Suppressor macrophage treated with lipopolysaccharide for 1 hour (primary cell): ENCODE results near the gene AASDHPPT.

Experiments
- DNase-seq, 3 donors: peaks; one replicate each; pipeline ENCODE4 v3.0.0-alpha.2; 2020 to 2022

The AASDHPPT gene

GRCh38 chr11:106087815-106088435 is 10.5 kb downstream of the AASDHPPT start:
- DNase-seq = peak; percentile 64 to 73 (median 65)

GRCh38 chr11:106088896-106089295 is 11.4 kb downstream of the AASDHPPT start:
- peak in 1 of 3 donors; percentile 14 for DNase-seq

- peak in 1 of 3 donors; percentile 17 for DNase-seq
Observed at GRCh38 chr11:106091480-106092123, 14.1 kb downstream of the AASDHPPT start.

- peak in 1 of 3 donors; percentile 10 for DNase-seq
Observed at GRCh38 chr11:106092446-106092845, 15.0 kb downstream of the AASDHPPT start.

GRCh38 chr11:106098893-106099553 is 21.6 kb downstream of the AASDHPPT start:
- DNase-seq = no peak

- DNase-seq = no peak
Observed at GRCh38 chr11:106101370-106101769, 23.9 kb downstream of the AASDHPPT start.

GRCh38 chr11:106101819-106102218 is 24.4 kb downstream of the AASDHPPT start:
- DNase-seq = no peak

- DNase-seq = no peak
Observed at GRCh38 chr11:106105986-106106385, 28.5 kb downstream of the AASDHPPT start.

GRCh38 chr11:106121570-106122320 is 44.3 kb downstream of the AASDHPPT start:
- DNase-seq = no peak

- DNase-seq = no peak
Observed at GRCh38 chr11:106127604-106128003, 50.1 kb downstream of the AASDHPPT start.

GRCh38 chr11:106128740-106129139 is 51.3 kb downstream of the AASDHPPT start:
- DNase-seq = no peak

- DNase-seq = no peak
Observed at GRCh38 chr11:106131998-106132397, 54.5 kb downstream of the AASDHPPT start.

GRCh38 chr11:106132582-106133354 is 55.3 kb downstream of the AASDHPPT start:
- DNase-seq = no peak

GRCh38 chr11:106133529-106133928 is 56.1 kb downstream of the AASDHPPT start:
- no peak for DNase-seq

- DNase-seq = no peak
Observed at GRCh38 chr11:106137061-106137460, 59.6 kb downstream of the AASDHPPT start.

GRCh38 chr11:106137758-106138157 is 60.3 kb downstream of the AASDHPPT start:
- no peak for DNase-seq
